SK-N-MC (cell line): ENCODE results near the gene SKIC2.

Experiments
- EZH2 ChIP-seq: fragments of 200-600 bp; sonication (generic); IDR thresholded peaks from one replicate; pipeline ENCODE4 v1.6.1; 2017; ENCODE audit warnings: antibody characterized with exemption
- FOXP2 ChIP-seq: optimal IDR thresholded peaks from 2 replicates; pipeline ENCODE3; 2011; ENCODE audit warnings: mild to moderate bottlenecking, moderate library complexity; ENCODE audit not compliant: insufficient read depth; ENCODE audit errors: extremely low read length, control extremely low read depth
- POLR2AphosphoS5 ChIP-seq: IDR thresholded peaks from 2 replicates; pipeline ENCODE4 v1.6.1; 2012; ENCODE audit warnings: mild to moderate bottlenecking, low read depth, low read length, borderline replicate concordance

DNA sequence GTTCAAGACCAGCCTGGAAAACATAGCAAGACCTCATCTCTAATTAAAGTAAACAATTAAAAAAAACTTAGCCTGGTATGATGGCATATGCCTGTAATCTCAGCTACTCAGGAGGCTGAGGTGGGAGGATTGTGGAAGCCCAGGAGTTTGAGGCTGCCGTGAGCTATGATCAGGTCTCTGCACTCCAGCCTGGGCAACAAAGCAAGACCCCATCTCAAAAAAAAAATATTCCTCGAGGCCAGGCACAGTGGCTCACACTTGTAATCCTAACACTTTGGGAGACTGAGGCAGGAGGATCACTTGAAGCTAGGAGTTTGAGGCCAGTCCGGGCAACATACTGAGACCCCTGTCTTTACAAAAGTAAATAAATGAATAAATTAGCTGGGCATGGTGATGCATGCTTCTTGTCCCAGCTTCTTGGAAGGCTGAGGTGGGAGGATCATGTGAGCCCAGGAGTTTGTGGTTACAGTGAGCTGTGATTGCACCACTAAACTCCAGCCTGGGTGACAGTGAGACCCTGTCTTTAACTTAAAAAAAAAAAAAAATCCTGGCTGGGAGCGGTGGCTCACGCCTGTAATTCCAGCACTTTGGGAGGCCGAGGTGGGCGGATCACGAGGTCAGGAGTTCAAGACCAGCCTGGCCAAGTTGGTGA is 40.8 kb upstream of the SKIC2 start:
- no peak for TF ChIP-seq EZH2
- no peak for TF ChIP-seq POLR2AphosphoS5
- no peak for TF ChIP-seq FOXP2
